Eye (tissue), 1 donor: ENCODE data around the gene CKM.

ENCODE experiments used
- DNase-seq: peaks from one replicate; pipeline ENCODE4 v3.0.0-alpha.2; 2015

CKM gene

GRCh38 chr19:45322744-45323281 is at the start of gene CKM:
Gene CKM, minus strand, starts transcription at chr19:45322875. Its CDS starts 3,162 bp downstream, at chr19:45319713.
- DNase-seq, result no peak

GRCh38 chr19:45370410-45371204 is 47.9 kb upstream of the CKM start, which contains the start of gene ERCC2:
Gene ERCC2, minus strand, starts transcription at chr19:45370573. Its CDS starts 33 bp downstream, at chr19:45370540.
- DNase-seq, result peak; percentile 100

- DNase-seq, result no peak
Observed at GRCh38 chr19:45368737-45369340, 46.2 kb upstream of the CKM start.

- no peak for DNase-seq
Observed at GRCh38 chr19:45368127-45368526, 45.5 kb upstream of the CKM start.

- DNase-seq, result no peak
Observed at GRCh38 chr19:45364696-45365095, 42.0 kb upstream of the CKM start.

GRCh38 chr19:45363861-45364459 is 41.3 kb upstream of the CKM start:
- no peak for DNase-seq

GRCh38 chr19:45362291-45362690 is 39.6 kb upstream of the CKM start:
- no peak for DNase-seq

GRCh38 chr19:45361608-45362007 is 38.9 kb upstream of the CKM start:
- DNase-seq, result no peak

GRCh38 chr19:45358213-45358792 is 35.6 kb upstream of the CKM start:
- no peak for DNase-seq

- no peak for DNase-seq
Observed at GRCh38 chr19:45357445-45357783, 34.7 kb upstream of the CKM start.

GRCh38 chr19:45356760-45357444 is 34.2 kb upstream of the CKM start:
- no peak for DNase-seq

- DNase-seq, result no peak
Observed at GRCh38 chr19:45355910-45356309, 33.2 kb upstream of the CKM start.

GRCh38 chr19:45355402-45355801 is 32.7 kb upstream of the CKM start:
- no peak for DNase-seq

- no peak for DNase-seq
Observed at GRCh38 chr19:45354241-45354842, 31.7 kb upstream of the CKM start.

- DNase-seq, result no peak
Observed at GRCh38 chr19:45352914-45353796, 30.5 kb upstream of the CKM start.

- DNase-seq, result no peak
Observed at GRCh38 chr19:45352471-45352870, 29.8 kb upstream of the CKM start.

GRCh38 chr19:45352062-45352461 is 29.4 kb upstream of the CKM start:
- no peak for DNase-seq

GRCh38 chr19:45351401-45351952 is 28.8 kb upstream of the CKM start:
- no peak for DNase-seq

- DNase-seq, result no peak
Observed at GRCh38 chr19:45350477-45351058, 27.9 kb upstream of the CKM start.

- no peak for DNase-seq
Observed at GRCh38 chr19:45349430-45349941, 26.8 kb upstream of the CKM start.

- DNase-seq, result no peak
Observed at GRCh38 chr19:45349126-45349415, 26.4 kb upstream of the CKM start.
